Epidermal melanocyte (primary cell): ENCODE data around the gene UQCC2.

Source experiments
- DNase-seq: peaks from one replicate; pipeline ENCODE4 v3.0.0; 2011; ENCODE audit warnings: low spot score; ENCODE audit not compliant: insufficient read length

UQCC2 gene

GRCh38 chr6:33725891-33726673 lies 14.6 kb upstream of the UQCC2 start:
- DNase-seq, result no peak

GRCh38 chr6:33725222-33725621 lies 13.7 kb upstream of the UQCC2 start:
- no peak for DNase-seq

DNA sequence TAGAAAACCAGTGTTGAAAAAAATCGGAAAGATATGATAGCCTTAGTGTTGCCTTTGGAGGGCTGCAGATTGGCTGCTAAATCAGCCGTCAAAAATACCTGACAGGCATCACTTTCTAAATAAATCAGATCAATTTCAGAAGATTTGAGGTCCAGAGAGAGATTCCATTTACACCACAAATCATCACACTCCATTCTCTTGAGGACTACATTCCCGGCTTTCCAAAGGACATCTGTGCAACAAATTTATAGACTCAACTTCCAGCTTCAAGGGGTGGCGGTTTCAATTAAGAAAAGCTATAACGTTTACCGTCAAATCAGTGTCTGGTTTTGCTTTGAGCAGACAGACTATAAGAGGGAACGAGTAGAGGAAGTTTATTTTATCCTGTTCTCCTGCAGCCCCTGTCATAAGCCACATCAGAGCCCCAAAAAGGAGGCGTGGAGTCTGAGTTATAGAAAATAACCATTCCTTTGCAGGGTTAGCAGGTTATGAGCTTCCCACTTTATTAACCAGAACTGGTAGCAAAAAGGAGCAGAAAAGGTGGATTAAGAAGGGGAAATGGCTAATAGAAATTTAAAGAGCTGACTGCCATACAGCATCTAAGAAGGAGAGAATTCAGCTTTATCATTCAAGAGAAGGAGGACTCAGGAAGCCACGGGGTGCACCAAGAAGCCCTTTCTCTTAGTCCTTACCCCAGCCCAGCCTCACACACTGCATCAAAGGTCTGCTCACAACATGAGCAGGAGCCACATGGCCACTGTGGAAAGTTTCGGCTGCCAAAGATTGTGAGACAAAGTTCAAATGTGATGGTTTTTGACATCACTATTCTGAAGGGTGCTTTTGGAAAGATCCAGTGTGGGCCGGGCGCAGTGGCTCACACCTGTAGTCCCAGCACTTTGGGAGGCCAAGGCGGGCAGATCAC lies 12.9 kb upstream of the UQCC2 start:
- DNase-seq, result no peak

DNA sequence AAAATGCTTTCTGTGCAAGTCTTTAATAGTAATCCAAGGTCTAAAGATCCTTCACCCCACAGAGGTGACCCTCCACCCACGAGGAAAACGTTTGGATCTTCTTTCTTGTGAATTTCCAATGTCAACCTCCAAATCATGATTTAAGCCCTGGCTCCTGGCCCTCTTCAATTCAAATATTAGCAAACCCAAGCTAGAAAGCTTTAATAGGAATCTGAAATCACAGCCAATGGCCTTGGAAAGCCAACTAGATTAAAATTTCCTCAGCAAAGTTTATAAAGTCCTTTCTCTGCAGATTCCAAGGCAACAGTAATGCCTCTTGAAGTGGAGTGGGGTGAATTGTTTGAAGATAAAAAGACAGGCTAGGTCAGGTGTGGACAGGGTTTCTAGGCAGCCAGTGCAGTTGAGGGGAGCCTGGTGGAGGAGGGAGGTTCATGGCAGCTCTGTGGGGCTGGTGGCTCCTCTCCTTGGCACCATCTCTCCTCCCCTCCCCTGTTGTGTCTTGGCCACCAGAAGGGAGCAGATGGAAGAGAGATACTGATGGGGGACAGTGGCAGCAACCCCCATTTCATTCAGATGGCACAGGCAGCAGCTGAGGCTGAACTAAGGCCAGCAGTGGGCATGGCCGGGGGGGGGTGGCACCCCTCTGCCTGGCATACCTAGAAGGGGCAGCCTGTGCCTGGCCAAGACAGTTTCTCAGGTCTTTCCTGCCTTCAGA lies 12.0 kb upstream of the UQCC2 start:
- DNase-seq, result no peak

DNA sequence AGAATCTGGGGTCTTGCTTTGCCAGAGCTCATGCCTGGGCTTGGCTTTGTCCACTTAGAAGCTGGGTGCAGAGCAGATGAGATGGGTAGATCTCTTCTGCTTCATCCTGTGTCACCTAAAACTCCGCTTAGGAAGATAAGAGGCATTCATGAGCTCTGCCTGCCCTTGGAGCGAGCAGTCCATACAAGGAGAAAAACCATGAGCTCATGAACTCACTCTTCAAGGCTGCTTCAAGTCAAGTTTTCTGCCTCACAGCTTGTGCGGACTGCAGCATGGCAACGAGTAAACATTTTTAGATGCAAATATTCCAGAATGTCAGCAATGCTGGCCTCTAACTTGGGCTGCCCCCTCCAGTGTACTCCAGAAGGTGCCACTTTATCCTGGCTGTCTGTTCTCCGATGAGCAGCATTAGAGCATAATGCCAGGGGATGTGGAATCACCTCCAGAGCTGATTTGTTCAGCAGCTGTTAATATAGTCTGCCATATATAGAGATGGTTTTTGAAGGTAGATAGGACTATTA lies 10.7 kb upstream of the UQCC2 start:
- no peak for DNase-seq

DNA sequence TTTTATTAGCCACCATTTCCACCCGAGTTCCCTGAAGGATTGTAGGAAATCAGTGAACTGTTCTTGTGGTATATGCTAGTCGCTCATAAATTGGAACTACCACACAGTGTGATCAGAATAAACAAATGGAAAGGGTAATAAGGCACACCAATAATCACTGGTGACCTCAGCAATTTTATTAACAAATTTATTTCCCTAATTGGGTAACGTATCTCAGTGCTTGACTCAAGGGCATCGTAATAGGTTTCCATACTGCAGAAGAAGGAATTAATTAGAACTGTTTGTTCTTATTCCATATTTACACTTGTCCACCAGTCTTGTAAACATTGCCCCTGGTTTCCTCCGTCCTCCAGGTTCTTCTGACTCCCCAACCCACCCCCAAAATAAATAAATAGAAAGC lies 10.0 kb upstream of the UQCC2 start:
- no peak for DNase-seq

DNA sequence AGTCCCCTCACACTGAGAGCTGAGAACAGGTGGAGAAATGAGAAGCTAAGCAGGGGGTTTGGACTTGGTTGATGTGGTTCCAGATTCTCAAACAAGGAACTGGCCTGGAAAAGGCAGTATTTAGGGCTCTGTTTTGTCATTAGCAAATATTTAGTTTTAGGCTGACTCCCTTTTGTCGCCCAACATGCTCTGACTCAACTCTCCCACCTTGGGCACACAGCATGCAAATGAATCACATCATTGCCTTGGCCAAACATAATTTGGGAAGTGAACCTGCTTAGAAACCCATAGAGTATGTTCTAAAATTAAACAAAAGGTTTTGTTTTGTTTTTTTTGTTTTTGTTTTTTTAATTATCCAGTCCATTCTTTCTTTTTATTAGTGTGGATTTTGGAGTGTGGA lies 9.5 kb upstream of the UQCC2 start:
- no peak for DNase-seq

- no peak for DNase-seq
Measured at GRCh38 chr6:33719326-33719987, 8.0 kb upstream of the UQCC2 start.

- no peak for DNase-seq
Measured at GRCh38 chr6:33718713-33719112, 7.2 kb upstream of the UQCC2 start.

GRCh38 chr6:33717934-33718455 lies 6.5 kb upstream of the UQCC2 start:
- peak; percentile 25 for DNase-seq

GRCh38 chr6:33716890-33717632 lies 5.6 kb upstream of the UQCC2 start:
- no peak for DNase-seq

DNA sequence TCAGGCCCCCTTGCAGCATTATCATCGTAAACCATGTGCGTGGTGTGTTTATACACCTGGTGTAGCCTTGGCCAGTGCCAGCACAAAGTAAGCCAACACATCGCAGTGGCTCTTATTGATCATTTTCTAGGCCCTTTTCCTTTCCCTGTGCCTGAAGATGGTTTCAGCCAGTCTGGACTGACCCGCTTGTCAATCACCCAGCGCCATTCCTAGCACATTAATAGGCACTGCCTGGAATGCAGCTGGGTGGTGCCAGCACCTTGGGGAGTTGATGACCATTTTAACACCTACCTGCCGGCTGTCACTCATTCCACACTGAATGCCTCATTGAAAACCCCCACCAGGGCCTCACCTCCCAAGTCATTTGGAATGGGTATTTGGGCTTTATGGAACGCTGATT lies 4.9 kb upstream of the UQCC2 start:
- no peak for DNase-seq

GRCh38 chr6:33714385-33715040 lies 3.0 kb upstream of the UQCC2 start:
- DNase-seq, result no peak

DNA sequence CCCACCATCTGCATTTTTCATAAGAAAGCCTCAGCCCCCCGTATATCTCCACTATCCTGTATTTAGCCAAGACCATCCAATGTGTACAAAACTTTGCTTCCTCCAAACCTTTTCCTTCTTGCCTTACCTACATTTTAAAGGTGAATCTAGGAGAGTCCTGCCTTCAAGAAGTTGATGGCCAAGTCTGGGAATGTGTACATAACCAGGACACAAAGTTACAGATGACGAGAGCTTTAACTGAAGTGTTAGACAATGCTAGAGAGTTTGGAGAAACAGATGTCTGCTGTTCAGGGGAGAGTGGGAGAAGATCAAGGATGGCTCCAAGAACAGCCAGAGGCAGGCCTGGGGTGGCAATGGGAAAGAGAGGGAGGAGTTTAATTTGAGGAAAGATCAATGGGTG lies 2.3 kb upstream of the UQCC2 start:
- no peak for DNase-seq

DNA sequence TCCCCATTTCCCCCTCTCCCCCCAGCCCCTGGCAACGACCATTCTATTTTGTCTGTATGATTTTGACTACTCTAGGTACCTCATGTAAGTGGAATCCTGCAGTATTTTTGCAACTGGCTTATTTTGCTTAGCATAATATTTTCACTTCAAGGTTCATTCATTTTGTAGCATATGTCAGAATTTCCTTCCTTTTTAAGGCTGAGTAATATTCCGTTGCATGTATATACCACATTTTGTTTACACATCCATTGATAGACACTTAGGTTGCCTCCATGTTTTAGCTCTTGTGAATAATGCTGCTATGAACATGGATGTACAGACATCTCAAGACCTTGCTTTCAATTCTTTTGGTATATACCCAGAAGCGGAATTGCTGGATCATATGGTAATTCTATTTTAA lies 1.4 kb upstream of the UQCC2 start:
- DNase-seq, result no peak

- no peak for DNase-seq
Measured at GRCh38 chr6:33710296-33711121, 991 bp downstream of the UQCC2 start.

DNA sequence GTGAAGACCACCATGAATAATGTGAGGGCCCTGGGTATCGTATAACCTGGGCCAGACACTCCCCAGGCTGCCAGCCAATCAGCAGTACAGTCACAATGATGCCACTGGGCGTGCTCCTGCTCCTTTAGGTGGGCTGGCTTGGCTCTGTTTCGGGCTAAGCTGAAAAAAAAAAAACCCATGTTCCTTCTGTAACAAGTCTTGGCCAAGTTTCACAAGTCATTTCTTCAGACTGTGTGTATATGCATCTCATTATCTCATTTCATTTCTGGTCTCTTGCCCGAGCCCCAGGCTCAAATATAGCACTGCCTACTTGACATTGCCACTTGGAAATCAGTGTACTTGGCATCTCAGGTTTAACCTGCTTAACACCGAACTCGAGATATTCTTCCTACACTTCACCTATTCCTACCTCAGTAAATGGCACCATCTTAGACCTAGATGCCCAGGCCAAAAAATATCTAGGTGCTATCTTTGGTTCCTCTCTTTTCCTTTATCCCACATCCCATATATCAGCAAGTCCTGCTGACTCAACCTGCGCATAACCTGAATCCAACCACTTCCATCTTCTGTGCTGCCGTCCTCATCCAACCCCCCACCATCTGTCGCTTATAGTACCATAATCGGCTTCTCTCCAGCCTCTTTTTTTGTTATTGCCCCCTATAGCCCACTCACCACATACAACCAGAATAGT lies 1.8 kb downstream of the UQCC2 start:
- DNase-seq, result no peak

DNA sequence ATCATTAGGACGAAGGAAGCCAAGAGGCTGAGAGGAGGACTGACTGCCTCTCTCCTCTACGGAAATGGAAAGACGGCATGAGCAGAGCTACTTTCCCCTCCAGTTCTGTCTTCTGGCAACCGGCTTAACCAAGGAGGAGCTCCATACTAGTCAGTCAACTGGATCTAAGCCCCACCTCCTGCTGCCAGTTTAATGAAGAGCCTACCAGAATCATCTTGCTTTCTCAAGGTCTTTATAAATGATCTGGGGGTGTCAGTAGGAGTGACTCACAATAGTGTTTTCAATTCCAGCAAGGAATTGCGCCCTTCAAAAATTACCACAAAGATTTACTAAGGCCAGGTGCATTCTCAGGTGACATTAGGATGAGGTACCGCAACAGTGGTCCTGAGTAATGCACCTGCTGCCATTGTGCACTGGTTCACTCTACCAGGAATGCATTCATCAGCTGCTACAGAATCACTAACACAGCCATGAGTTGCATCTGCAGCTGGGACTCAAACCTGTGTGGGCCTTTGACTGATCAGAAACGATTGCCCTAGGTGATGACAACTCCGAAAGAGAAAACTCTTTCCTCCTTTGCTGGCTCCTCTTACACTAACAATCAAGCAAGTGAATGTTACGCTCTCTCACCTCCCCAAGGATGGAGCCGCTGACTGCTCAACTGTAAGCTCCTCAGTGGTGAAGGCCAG lies 2.8 kb downstream of the UQCC2 start:
- no peak for DNase-seq
